ENCODE measurements around the gene SFXN3. TPM values are rescaled to one million over a fixed set of nuclear protein-coding genes. Genes with fewer than 3 reads are reported as not detected.

Gene SFXN3
- total and polyA plus RNA-seq, 5 donors from 2014 or later = 17.7 to 70.4 (median 20.4) TPM

GRCh38 chr10:101042667-101043362 lies 11.8 kb downstream of the SFXN3 start:
- Mint-ChIP-seq H3K27ac (peak overlapping the region; percentile 92 to 96 (median 94)), H3K27me3 (peaks cover 32% of the 10 kb centered on the region), H3K4me1 (peaks cover 0 to 29% (median 18%) of the 10 kb centered on the region in 4 donors), H3K36me3 (peaks cover 14% of the 10 kb centered on the region), H3K9me3 (no peaks in the 10 kb centered on the region), H3K4me3 (peak overlapping the region; percentile 87 to 98 (median 96))
- ATAC-seq (ENCODE audit: low read depth in 2 of 2) (peak; percentile 75 to 77), DNase-seq (peak; percentile 65 to 90 (median 74))
- Histone ChIP-seq H3K4me3 (ENCODE audit: low read depth, low read length) (peak overlapping the region; percentile 87), H3K27me3 (ENCODE audit: control insufficient read depth, insufficient read depth, low read length) (peaks cover 7% of the 10 kb centered on the region), H3K4me1 (ENCODE audit: control insufficient read depth, insufficient read depth, low read length, poor library complexity, severe bottlenecking) (peaks cover 11% of the 10 kb centered on the region), H3K9me3 (ENCODE audit: control insufficient read depth in 2 of 2, low read length in 2 of 2) (no peaks in the 10 kb centered on the region), H3K27ac (ENCODE audit: insufficient read depth, low read length, poor library complexity, severe bottlenecking) (peak overlapping the region; percentile 55), H3K36me3 (ENCODE audit: control insufficient read depth, insufficient read depth, low read length) (peaks cover 8% of the 10 kb centered on the region)

DNA sequence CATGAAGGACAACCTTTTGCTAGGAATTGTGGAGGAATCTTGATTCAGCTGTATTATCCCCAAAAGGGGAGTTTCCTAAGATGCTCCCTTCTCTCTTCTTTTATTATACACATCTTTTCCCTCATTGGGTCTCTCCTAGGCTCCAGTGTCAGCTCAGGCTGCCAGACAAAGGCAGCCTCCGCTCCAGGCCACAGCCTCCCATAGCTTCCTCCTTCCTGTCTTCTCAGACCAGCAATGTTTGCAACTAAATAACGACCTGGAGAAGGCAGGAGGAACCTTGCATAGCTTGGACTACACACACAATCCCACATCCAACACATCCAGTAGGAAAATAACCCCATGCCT lies 12.3 kb downstream of the SFXN3 start:
- Histone ChIP-seq H3K4me3 (ENCODE audit: low read depth, low read length) (peak overlapping the region; percentile 87), H3K27me3 (ENCODE audit: control insufficient read depth, insufficient read depth, low read length) (peaks cover 7% of the 10 kb centered on the region), H3K4me1 (ENCODE audit: control insufficient read depth, insufficient read depth, low read length, poor library complexity, severe bottlenecking) (peaks cover 11% of the 10 kb centered on the region), H3K36me3 (ENCODE audit: control insufficient read depth, insufficient read depth, low read length) (peaks cover 3% of the 10 kb centered on the region), H3K9me3 (ENCODE audit: control insufficient read depth in 2 of 2, low read length in 2 of 2) (no peaks in the 10 kb centered on the region), H3K27ac (ENCODE audit: insufficient read depth, low read length, poor library complexity, severe bottlenecking) (peak overlapping the region; percentile 55)
- DNase-seq = no peak
- Mint-ChIP-seq H3K27ac (peak overlapping the region in 2 of 3 donors; percentile 94 to 96), H3K4me3 (peak overlapping the region; percentile 87 to 98 (median 96)), H3K27me3 (peaks cover 37% of the 10 kb centered on the region), H3K36me3 (peaks cover 9% of the 10 kb centered on the region), H3K4me1 (peaks cover 0 to 31% (median 18%) of the 10 kb centered on the region in 4 donors), H3K9me3 (no peaks in the 10 kb centered on the region)
- no peak for ATAC-seq (ENCODE audit: low read depth in 2 of 2)

DNA sequence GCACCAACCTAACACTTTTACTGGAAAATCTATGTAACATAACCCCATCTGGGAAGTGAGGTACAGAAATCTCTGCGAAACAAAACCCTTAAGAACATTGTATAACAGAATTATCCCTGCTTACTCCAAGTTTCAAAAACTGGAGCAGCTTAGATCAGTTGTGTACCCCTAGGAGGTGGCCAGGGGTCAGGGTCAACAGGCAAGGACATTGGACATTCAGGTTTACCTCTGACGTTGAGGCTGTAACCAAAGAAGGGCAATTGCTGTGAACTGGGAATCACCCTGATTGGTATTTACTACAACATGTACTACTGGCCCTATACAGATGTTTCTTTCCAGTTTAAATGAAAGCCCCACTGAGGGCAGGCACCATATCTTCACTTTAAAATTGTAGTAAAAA lies 13.1 kb downstream of the SFXN3 start:
- Histone ChIP-seq H3K36me3 (ENCODE audit: control insufficient read depth, insufficient read depth, low read length) (no peaks in the 10 kb centered on the region), H3K4me3 (ENCODE audit: low read depth, low read length) (no peak overlapping the region), H3K27ac (ENCODE audit: insufficient read depth, low read length, poor library complexity, severe bottlenecking) (no peak overlapping the region), H3K9me3 (ENCODE audit: control insufficient read depth in 2 of 2, low read length in 2 of 2) (no peaks in the 10 kb centered on the region), H3K4me1 (ENCODE audit: control insufficient read depth, insufficient read depth, low read length, poor library complexity, severe bottlenecking) (peaks cover 11% of the 10 kb centered on the region), H3K27me3 (ENCODE audit: control insufficient read depth, insufficient read depth, low read length) (peaks cover 14% of the 10 kb centered on the region)
- no peaks in the 10 kb centered on the region for H3K9me3 Mint-ChIP-seq
- H3K36me3 Mint-ChIP-seq = peaks cover 5% of the 10 kb centered on the region
- no peak for DNase-seq
- ATAC-seq (ENCODE audit: low read depth in 2 of 2) = no peak
- H3K27me3 Mint-ChIP-seq = peaks cover 45% of the 10 kb centered on the region
- H3K27ac Mint-ChIP-seq = no peak overlapping the region
- H3K4me3 Mint-ChIP-seq = peak overlapping the region in 2 of 4 donors; percentile 54 to 87
- peaks cover 0 to 37% (median 22%) of the 10 kb centered on the region in 4 donors for H3K4me1 Mint-ChIP-seq

DNA sequence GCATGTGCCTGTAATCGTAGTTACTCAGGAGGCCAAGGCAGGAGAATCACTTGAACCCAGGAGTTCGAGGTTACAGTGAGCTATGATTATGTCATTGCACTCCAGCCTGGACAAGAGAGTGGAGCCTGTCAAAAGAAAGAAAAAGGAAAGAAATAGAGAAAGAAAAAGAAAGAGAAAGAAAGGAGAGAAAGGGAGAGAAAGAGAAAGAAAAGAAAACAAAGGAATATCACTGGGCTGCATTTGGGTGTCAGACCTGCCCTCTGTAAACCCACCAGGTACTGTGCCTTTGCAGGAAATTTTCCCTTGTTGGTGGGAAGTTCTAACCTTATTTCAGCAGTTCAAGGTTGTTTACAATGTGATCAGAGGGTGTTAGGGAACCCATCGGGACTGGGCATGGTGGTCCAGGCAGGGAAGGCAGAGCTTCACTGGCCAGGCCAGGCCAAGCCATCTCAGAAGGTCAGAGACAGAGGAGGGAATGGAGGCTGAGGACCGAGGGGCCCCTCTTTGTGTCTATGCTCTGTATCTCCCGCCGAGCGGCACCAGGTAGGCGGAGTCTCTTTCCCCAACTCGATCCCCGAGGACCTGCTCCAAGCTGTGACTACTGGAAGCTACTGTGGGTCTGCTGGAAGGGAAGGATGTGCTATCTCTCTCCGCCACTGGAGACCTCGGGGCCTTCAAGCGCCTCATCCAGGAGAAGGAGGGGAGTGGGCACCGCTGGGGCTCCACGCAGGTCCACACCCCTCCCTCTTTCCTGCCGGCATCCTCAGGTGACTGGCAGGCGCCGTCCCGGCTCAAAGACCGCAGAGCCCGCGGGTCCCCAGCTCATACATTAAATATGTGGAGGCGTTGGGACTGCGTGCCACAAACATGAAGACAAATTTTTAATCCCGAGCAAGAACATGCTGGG lies 15.6 kb downstream of the SFXN3 start:
- Histone ChIP-seq H3K4me1 (ENCODE audit: control insufficient read depth, insufficient read depth, low read length, poor library complexity, severe bottlenecking) (peaks cover 21% of the 10 kb centered on the region), H3K9me3 (ENCODE audit: control insufficient read depth in 2 of 2, low read length in 2 of 2) (no peaks in the 10 kb centered on the region), H3K27ac (ENCODE audit: insufficient read depth, low read length, poor library complexity, severe bottlenecking) (no peak overlapping the region), H3K36me3 (ENCODE audit: control insufficient read depth, insufficient read depth, low read length) (no peaks in the 10 kb centered on the region), H3K27me3 (ENCODE audit: control insufficient read depth, insufficient read depth, low read length) (peaks cover 17% of the 10 kb centered on the region), H3K4me3 (ENCODE audit: low read depth, low read length) (no peak overlapping the region)
- no peaks in the 10 kb centered on the region for H3K9me3 Mint-ChIP-seq
- no peak overlapping the region for H3K27ac Mint-ChIP-seq
- peaks cover 60% of the 10 kb centered on the region for H3K27me3 Mint-ChIP-seq
- DNase-seq (no peak), ATAC-seq (ENCODE audit: low read depth in 2 of 2) (no peak)
- peaks cover 0 to 48% (median 23%) of the 10 kb centered on the region in 4 donors for H3K4me1 Mint-ChIP-seq
- peaks cover 6% of the 10 kb centered on the region for H3K36me3 Mint-ChIP-seq
- H3K4me3 Mint-ChIP-seq = no peak overlapping the region

DNA sequence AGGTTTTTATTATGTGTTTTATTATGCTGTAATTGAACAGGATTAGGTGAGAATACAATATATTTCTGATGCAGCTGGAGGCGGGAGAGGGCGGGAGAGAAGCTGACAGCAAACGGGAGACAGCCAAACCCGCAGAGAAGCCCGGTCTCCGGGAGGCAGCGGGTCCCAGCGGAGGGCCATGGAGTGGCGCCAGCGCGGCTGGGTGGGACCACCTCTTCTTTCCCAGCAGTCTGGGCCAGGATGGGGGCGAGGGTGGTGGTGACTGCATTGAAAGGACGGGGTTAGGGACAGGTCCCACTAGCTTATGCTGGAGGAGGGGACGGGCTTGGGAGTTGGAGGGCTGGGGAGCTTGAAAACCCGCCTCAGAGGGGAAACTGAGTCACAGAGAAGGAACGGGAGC lies 16.2 kb downstream of the SFXN3 start:
- Mint-ChIP-seq H3K27ac (no peak overlapping the region), H3K4me3 (no peak overlapping the region), H3K9me3 (no peaks in the 10 kb centered on the region), H3K4me1 (peaks cover 0 to 41% (median 22%) of the 10 kb centered on the region in 4 donors), H3K36me3 (peaks cover 6% of the 10 kb centered on the region), H3K27me3 (peaks cover 60% of the 10 kb centered on the region)
- Histone ChIP-seq H3K27ac (ENCODE audit: insufficient read depth, low read length, poor library complexity, severe bottlenecking) (no peak overlapping the region), H3K36me3 (ENCODE audit: control insufficient read depth, insufficient read depth, low read length) (no peaks in the 10 kb centered on the region), H3K27me3 (ENCODE audit: control insufficient read depth, insufficient read depth, low read length) (peaks cover 17% of the 10 kb centered on the region), H3K4me1 (ENCODE audit: control insufficient read depth, insufficient read depth, low read length, poor library complexity, severe bottlenecking) (peaks cover 20% of the 10 kb centered on the region), H3K9me3 (ENCODE audit: control insufficient read depth in 2 of 2, low read length in 2 of 2) (no peaks in the 10 kb centered on the region), H3K4me3 (ENCODE audit: low read depth, low read length) (no peak overlapping the region)
- no peak for ATAC-seq (ENCODE audit: low read depth in 2 of 2)
- DNase-seq = no peak

GRCh38 chr10:101047961-101048892 lies 17.2 kb downstream of the SFXN3 start:
- Histone ChIP-seq H3K27ac (ENCODE audit: insufficient read depth, low read length, poor library complexity, severe bottlenecking) (no peak overlapping the region), H3K4me3 (ENCODE audit: low read depth, low read length) (no peak overlapping the region), H3K27me3 (ENCODE audit: control insufficient read depth, insufficient read depth, low read length) (peaks cover 17% of the 10 kb centered on the region), H3K4me1 (ENCODE audit: control insufficient read depth, insufficient read depth, low read length, poor library complexity, severe bottlenecking) (peaks cover 12% of the 10 kb centered on the region), H3K9me3 (ENCODE audit: control insufficient read depth in 2 of 2, low read length in 2 of 2) (no peaks in the 10 kb centered on the region), H3K36me3 (ENCODE audit: control insufficient read depth, insufficient read depth, low read length) (no peaks in the 10 kb centered on the region)
- peaks cover 0 to 31% (median 14%) of the 10 kb centered on the region in 4 donors for H3K4me1 Mint-ChIP-seq
- no peak overlapping the region for H3K27ac Mint-ChIP-seq
- DNase-seq (no peak), ATAC-seq (ENCODE audit: low read depth in 2 of 2) (no peak)
- peaks cover 60% of the 10 kb centered on the region for H3K27me3 Mint-ChIP-seq
- H3K9me3 Mint-ChIP-seq = no peaks in the 10 kb centered on the region
- peaks cover 6% of the 10 kb centered on the region for H3K36me3 Mint-ChIP-seq
- peak overlapping the region in 2 of 4 donors; percentile 6 to 76 for H3K4me3 Mint-ChIP-seq

Data from CD4-positive, CD25-positive, alpha-beta regulatory T cell (primary cell).